ENCODE data around the gene UGGT1. TPM values are rescaled to one million over a fixed set of nuclear protein-coding genes. Genes with fewer than 3 reads are reported as not detected.

Gene UGGT1
- total RNA-seq, 1 experiment from 2014 or later: 77.5 TPM

DNA sequence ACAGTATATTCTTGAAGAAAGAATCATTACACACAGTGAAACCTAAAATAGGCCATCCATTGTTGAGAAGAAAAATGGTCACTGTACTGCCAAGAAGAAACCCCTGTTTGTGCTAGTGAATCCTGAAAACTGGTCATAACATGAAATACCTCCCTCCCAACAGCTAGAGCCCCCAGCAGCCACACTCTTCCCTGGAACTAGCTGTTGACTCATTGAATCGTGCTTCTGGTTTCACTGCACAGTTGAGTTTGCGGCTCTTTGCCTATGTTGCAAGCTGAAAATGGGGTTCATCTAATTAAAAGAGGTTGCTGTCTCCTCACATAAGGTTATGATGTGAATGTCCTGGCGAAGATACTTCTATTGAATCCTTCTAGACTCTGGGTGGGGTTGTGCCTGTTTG is 86.3 kb downstream of the UGGT1 start:
- Histone ChIP-seq H3K4me1 (no peaks in the 10 kb centered on the region), H3K36me3 (ENCODE audit: control insufficient read depth, insufficient read depth, low read length) (peaks cover 1% of the 10 kb centered on the region), H3K4me3 (ENCODE audit: low read depth, low read length) (no peak overlapping the region), H3K27me3 (replicated peaks; ENCODE audit: control insufficient read depth, insufficient read depth, low read length) (no peaks in the 10 kb centered on the region), H3K9me3 (no peaks in the 10 kb centered on the region)
- H3K27me3 Mint-ChIP-seq (ENCODE audit: insufficient read depth, unreplicated experiment): no peaks in the 10 kb centered on the region
- no peak for DNase-seq
- no peak overlapping the region for H3K4me3 Mint-ChIP-seq (ENCODE audit: unreplicated experiment)
- no peaks in the 10 kb centered on the region for H3K4me1 Mint-ChIP-seq (ENCODE audit: low read depth, unreplicated experiment)
- CTCF ChIA-PET: no interaction called here
- no peak overlapping the region for H3K27ac Mint-ChIP-seq (ENCODE audit: unreplicated experiment)
- H3K36me3 Mint-ChIP-seq (ENCODE audit: insufficient read depth, unreplicated experiment): peaks cover 86% of the 10 kb centered on the region
- TF ChIP-seq, protein P1, sequence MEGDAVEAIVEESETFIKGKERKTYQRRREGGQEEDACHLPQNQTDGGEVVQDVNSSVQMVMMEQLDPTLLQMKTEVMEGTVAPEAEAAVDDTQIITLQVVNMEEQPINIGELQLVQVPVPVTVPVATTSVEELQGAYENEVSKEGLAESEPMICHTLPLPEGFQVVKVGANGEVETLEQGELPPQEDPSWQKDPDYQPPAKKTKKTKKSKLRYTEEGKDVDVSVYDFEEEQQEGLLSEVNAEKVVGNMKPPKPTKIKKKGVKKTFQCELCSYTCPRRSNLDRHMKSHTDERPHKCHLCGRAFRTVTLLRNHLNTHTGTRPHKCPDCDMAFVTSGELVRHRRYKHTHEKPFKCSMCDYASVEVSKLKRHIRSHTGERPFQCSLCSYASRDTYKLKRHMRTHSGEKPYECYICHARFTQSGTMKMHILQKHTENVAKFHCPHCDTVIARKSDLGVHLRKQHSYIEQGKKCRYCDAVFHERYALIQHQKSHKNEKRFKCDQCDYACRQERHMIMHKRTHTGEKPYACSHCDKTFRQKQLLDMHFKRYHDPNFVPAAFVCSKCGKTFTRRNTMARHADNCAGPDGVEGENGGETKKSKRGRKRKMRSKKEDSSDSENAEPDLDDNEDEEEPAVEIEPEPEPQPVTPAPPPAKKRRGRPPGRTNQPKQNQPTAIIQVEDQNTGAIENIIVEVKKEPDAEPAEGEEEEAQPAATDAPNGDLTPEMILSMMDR (IDR thresholded peaks at IDR 0.05; ENCODE audit: insufficient read depth in 1 of 2, low read depth in 1 of 2, low read length in 1 of 2, severe bottlenecking in 1 of 2, unreplicated experiment in 1 of 2): no peak
- POLR2A ChIA-PET: no interaction called here
- H3K9me3 Mint-ChIP-seq (ENCODE audit: unreplicated experiment): no peaks in the 10 kb centered on the region
- no TSS peak for BruUV-seq (replicated peaks)
- intact Hi-C loops (cut with micrococcal nuclease; ENCODE audit: unreplicated experiment): loop anchor here (5.0 kb wide), 1 partner anchor 140 kb away; the partner anchor contains the start of gene HS6ST1

DNA sequence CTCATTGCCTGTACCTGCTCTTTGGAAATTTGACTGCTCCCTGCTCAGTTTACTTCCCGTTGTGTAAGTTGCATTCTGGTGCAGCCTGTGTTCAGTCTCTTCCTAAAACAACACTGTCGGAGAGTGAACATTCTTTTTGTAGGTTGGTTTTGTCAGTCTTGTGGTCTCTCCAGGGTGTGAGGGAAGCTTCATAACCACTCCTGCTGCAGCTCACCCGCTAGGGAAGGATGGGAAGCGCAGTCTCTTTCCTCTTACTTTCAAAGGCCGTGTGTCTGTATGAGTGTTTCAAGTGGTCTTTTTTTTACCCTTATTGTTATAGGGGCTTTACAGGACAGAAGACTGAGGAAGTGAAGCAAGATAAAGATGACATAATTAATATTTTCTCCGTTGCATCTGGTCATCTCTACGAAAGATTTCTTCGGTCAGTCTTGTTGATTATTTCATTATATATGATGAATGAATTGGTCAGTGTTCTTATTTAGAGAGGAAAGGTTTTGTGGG is 87.2 kb downstream of the UGGT1 start:
- ChIA-PET POLR2A (no interaction called here), CTCF (interaction anchor here (1.0 to 1.4 kb wide), 2 partner anchors 8 to 56 kb away, joined by 4 to 7 read pairs; no protein-coding TSS in a partner anchor)
- Histone ChIP-seq H3K4me3 (ENCODE audit: low read depth, low read length) (no peak overlapping the region), H3K27me3 (replicated peaks; ENCODE audit: control insufficient read depth, insufficient read depth, low read length) (no peaks in the 10 kb centered on the region), H3K36me3 (ENCODE audit: control insufficient read depth, insufficient read depth, low read length) (peaks cover 1% of the 10 kb centered on the region), H3K4me1 (no peaks in the 10 kb centered on the region), H3K9me3 (no peaks in the 10 kb centered on the region)
- Mint-ChIP-seq H3K4me1 (ENCODE audit: low read depth, unreplicated experiment) (no peaks in the 10 kb centered on the region), H3K4me3 (ENCODE audit: unreplicated experiment) (no peak overlapping the region), H3K36me3 (ENCODE audit: insufficient read depth, unreplicated experiment) (peaks cover 86% of the 10 kb centered on the region), H3K27me3 (ENCODE audit: insufficient read depth, unreplicated experiment) (no peaks in the 10 kb centered on the region), H3K9me3 (ENCODE audit: unreplicated experiment) (no peaks in the 10 kb centered on the region), H3K27ac (ENCODE audit: unreplicated experiment) (no peak overlapping the region)
- DNase-seq: no peak
- TF ChIP-seq, protein P1 (IDR thresholded peaks at IDR 0.05; ENCODE audit: insufficient read depth in 1 of 2, low read depth in 1 of 2, low read length in 1 of 2, severe bottlenecking in 1 of 2, unreplicated experiment in 1 of 2): no peak
- intact Hi-C loops (cut with micrococcal nuclease; ENCODE audit: unreplicated experiment): loop anchor here (5.0 kb wide), 1 partner anchor 139 kb away; the partner anchor contains the start of gene HS6ST1
- no TSS peak for BruUV-seq (replicated peaks)

DNA sequence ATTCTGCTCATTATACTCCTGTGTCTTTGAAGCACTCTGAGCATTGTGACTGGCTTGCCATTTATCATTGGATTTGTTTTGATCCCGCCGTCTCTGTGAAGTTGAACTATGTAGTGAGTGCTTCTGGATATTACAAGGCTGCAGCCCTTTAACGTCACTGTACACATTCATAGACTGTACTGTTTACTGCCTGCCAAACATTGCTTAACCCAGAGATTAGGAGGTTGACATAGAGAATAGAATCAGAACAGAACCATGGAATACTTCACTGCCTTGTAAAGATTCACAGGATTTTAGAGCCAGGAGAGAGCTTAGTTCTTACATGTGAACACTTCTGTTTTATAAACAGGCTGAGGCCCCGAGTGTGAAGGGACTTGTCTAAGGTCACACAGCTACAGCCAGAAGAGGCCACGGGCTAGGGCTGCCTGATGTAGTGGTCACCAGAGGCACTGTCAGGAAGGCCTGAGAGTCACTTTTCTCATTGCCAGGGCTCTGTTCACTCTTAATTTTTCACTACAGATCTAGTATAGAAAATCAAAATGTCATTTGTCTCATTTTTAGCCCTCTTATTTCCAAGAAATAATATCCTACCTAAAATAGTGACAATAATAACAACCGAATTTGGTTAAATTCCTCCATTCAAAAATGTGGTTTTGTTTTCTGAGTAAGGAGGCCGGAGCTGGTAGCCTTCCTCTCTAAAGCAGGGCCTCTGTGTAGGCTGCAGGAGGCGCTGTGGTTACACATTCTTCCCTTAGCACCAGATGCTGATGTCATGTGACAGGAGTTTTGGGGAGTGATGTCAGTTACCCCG is 87.9 kb downstream of the UGGT1 start:
- intact Hi-C loops (cut with micrococcal nuclease; ENCODE audit: unreplicated experiment): loop anchor here (1.0 to 5.0 kb wide), 2 partner anchors 54 to 138 kb away; partner anchors contain the start of gene HS6ST1
- no peaks in the 10 kb centered on the region for H3K27me3 ChIP-seq (replicated peaks; ENCODE audit: control insufficient read depth, insufficient read depth, low read length)
- Mint-ChIP-seq H3K27ac (ENCODE audit: unreplicated experiment) (no peak overlapping the region), H3K4me1 (ENCODE audit: low read depth, unreplicated experiment) (no peaks in the 10 kb centered on the region), H3K9me3 (ENCODE audit: unreplicated experiment) (no peaks in the 10 kb centered on the region), H3K4me3 (ENCODE audit: unreplicated experiment) (no peak overlapping the region), H3K27me3 (ENCODE audit: insufficient read depth, unreplicated experiment) (no peaks in the 10 kb centered on the region), H3K36me3 (ENCODE audit: insufficient read depth, unreplicated experiment) (peaks cover 86% of the 10 kb centered on the region)
- ChIA-PET POLR2A (no interaction called here), CTCF (interaction anchor here (0.7 to 1.4 kb wide), 3 partner anchors 9 to 200 kb away, joined by 3 to 7 read pairs (median 4); no protein-coding TSS in a partner anchor)
- peak; percentile 46 to 60 for DNase-seq
- no peaks in the 10 kb centered on the region for H3K4me1 ChIP-seq
- H3K4me3 ChIP-seq (ENCODE audit: low read depth, low read length): no peak overlapping the region
- no TSS peak for BruUV-seq (replicated peaks)
- H3K36me3 ChIP-seq (ENCODE audit: control insufficient read depth, insufficient read depth, low read length): peaks cover 1% of the 10 kb centered on the region
- H3K9me3 ChIP-seq: no peaks in the 10 kb centered on the region
- TF ChIP-seq, protein P1 (IDR thresholded peaks at IDR 0.05; ENCODE audit: insufficient read depth in 1 of 2, low read depth in 1 of 2, low read length in 1 of 2, severe bottlenecking in 1 of 2, unreplicated experiment in 1 of 2): peak; percentile 65 to 76
